DMS153 treated with DMSO at 0.1 percent for 48 hours (cell line): Measurements from ENCODE around the gene ARAF.
A peak's percentile ranks its signal among the peaks of the same experiment; 100 is the strongest.
"Not testable (repeated sequence)": the region's sequence is repeated elsewhere in the genome, so short reads cannot be mapped to it uniquely, and the experiment has no call there.

Experiments
- DNase-seq: peaks from one replicate; lab custom pipeline; 2025; ENCODE audit not compliant: unreplicated experiment; lab: John Stamatoyannopoulos, UW

ARAF gene

DNA sequence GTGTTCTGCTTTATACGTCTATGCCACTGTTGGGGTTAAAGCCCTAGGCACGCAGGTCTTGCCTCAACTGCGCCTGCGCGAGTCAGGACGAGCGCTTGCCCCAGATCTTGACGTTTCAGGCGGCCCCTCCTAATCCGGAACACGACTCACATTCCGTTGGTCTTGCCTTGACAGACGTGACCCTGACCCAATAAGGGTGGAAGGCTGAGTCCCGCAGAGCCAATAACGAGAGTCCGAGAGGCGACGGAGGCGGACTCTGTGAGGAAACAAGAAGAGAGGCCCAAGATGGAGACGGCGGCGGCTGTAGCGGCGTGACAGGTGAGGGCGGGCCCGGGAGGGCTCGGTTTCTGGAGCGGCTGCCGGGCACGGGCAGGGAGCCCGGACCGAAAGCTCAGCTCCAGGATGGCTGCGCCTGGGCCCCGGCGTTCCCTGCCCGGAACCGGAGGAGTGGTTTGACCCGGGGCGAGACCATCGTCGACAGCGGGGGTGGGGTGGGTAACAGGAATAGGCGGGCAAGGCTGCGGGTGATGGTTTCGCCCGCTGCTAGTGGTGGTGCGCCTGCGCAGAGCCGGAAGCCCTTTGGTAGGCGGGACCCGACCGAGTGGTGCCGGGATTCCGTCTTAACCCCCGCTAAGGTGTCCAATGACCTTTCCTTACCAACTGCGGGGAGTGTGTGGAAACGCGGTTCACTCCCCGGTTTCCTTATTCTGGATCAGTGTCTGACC, at the start of gene ARAF:
Gene ARAF (plus strand): TSS at position 272 of the 725 bp plus-strand sequence. CDS start 1,763 bp downstream, outside the sequence.
- DNase-seq = peak; percentile 54

DNA sequence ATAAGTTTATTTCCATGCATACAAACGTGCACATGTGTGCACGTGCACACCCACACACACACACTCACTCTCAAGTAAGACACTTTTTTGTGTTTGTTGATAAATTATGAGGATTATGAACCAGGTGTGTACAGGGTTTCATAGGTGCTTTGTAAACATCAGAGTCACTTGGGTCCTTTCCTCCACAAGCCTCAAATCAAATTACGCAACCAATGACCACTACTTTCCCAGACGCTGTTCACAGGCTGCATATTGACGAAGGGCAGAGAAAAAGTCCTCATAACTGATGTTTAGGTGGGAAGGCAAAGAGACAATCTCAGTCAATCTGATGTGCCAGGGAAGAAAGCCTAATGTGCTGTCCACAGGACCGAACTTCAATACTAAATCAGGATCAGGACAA, 48.6 kb upstream of the ARAF start:
- DNase-seq = not testable (repeated sequence)

DNA sequence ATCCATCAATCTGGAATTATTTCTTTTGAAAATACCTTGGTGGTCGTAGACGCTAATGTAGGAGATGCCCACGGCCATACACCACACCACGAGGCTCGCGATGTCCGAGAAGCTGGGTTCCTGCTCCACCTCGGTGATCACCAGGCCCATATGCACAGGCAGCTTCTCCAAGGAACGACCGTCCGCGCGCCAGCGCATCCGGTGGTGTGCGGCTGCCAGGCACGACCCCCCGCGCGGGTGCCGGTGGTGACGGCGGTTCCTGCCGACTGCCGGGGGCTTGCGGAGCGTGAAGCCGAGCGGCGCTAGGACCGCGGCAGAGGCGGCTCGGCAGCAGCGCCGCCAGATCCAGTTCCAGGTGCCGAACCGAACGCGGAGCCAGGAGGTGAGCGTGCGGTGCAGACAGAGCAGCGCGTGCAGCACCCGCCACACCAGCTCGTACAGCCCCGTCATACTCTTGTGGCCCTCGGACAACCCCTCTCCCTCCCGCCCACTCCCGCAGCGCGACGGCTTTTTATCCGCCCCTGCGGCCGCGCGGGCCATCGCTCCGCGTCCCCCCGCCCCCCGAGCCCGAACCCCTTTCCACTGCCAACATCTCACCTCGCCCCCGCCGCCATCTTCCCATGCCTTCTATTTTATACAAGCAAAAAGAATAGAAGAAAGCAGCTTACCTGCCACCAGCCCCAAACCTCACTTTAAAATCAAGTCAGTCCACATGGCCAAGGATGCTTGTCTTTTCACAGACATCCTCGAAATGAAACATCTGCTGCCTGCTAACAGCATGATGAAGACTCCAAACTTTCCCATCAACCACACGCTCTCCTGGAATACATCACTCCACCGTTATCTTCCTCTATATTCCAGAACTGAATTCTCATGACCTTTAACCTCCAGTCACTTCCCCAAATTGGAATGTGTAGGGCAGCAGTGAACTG, 47.7 kb upstream of the ARAF start:
- DNase-seq = not testable (repeated sequence)

DNA sequence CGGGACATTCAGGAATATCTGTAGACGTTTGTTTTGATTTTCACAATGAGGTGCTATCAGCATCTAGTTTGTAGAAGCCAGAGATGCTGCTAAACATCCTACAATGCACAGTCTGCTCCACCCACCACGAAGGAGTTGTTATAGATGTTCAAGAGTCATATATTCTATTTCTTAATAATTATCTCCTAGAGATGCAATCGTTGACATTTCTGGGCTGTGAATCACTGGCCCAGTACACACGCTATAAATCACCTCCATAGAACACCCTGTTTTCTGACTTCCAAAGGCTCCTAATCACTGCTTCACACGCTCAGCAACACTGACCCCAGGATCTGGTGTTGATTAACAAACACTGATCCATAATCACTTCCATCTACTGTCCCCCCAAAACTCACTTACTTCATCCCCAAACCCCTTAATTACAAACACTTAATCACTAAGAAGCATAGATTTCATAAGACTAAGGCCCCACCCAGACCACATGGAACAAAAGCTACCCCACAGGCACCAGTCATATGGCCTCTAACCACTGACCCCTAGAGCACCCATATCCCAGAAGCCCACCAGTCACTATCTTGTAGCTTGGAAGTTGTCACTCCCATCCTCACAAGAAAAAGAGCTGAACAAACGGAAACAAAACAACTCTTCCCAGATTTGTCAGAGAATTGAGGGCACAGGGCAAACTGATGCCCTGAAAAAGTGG, 46.3 kb upstream of the ARAF start:
- DNase-seq = no peak

DNA sequence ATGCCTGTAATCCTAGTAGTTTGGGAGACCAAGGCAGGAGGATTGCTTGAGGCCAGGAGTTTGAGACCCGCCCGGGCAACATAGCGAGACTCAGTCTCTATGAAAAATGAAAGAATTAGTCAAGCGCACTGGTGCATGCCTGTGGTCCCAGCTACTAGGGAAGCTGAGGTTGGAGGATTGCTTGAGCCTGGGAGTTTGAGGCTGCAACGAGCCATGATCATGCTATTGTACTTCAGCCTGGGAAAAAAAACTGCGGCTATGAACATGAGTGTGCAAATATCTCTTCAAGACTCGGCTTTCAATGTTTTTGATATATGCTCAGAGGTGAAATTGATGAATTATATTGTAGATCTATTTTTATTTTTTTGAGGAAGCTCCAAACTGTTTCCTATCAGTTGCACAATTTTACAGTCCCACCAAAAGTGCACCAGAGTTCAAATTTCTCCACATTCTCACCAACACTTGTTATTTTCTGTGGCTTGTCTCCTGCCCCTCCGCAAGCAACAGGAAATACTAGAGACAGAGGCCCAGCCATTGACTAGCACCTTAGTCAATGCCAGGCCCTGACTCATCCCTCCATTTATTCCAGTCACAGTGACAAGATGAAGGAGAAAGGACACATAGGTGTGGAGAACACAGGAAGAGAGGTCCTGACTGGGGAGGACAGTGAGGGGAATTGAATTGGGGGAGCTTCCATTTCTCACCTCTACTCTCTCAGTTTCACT, 44.9 kb upstream of the ARAF start:
- DNase-seq = no peak

DNA sequence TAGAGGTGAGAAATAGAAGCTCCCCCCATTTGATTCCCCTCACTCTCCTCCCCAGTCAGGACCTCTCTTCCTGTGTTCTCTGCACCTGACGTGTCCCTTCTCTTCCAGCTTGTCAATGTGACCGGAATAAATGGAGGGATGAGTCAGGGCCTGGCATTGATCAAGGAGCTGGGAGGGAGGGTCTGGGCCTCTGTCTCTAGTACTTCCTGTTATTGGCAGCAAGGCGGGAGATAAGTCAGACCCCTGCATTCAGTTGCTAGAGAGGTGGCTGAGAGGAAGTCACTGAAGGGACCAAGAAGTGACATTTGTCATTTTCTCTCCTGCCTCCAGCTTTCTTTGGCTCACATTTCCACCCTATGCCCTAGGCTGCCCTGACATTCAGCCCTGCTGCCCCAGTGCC, 42.9 kb upstream of the ARAF start:
- no peak for DNase-seq

DNA sequence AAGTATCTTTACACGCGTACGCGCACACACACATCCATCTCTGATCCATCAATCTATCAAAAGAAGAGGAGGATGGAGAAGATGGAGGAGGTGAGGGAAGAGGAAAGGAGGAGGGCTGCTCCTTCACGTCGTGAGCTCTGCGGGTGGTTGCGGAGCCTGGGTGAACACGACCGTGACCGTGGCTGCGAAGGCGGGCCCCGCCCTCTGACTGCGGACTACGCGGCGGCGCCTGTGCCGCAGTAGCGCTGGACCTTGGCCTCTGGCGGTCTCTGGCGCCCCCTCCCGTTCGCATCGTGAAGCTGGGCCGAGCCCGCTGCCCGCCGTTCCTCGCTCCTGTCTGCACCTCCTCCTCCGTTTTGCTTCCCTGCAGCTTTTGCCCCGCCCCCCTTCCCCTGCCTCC, 37.7 kb upstream of the ARAF start:
- DNase-seq = peak; percentile 36

DNA sequence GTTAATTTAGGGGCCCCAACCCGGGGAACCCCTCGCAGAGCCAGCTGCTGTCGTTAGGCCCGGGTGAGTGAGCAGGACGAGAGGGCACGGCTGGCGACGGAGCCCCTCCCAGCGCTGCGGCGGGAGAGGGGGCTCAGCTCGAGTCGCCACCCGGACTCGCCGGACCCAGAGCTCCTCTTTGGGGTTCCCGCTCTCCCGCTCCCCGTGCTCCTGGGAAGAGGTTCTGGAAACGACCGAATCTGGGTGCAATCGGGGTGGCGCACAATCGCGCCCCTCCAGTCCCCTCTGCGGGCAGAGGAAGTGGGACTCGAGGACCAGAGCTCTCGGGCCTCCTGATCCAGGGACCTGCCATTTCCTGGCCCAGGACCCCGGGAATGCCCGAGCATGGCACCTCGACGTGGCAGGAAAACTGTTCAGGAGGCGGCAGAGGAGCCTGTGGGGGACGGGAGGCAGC, 37.3 kb upstream of the ARAF start:
- no peak for DNase-seq

DNA sequence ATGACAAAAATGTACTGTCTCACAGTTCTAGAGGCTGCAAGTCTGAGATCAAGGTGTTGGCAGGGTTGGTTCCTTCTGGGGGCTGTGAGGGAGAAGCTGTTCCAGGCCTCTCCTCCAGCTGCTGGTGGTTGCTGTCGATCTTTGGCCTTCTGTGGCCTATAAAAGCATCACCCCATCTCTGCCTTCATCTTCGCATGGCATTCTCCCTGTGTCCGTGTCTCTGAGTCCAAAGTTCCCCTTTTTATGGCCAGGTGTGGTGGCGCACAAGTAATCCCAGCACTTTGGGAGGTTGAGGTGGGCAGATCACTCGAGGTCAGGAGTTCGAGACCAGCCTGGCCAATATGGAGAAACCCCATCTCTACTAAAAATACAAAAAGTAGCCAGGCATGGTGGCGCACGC, 31.5 kb upstream of the ARAF start:
- DNase-seq = no peak

DNA sequence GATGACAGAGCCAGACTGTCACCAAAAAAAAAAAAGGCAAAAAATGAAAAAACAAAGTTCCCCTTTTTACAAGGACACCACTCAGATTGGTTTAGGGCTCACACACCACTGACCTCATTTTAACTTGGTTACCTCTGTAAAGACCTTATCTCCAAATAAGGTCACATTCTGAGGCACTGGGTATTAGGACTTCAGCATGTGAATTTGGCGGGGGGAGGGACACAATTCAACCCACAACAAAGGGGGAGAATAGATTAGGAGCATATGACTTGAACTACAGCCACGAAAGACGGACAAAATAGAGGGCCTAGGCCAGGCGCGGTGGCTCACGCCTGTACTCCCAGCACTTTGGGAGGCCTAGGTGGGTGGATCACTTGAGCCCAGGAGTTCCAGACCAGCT, 31.0 kb upstream of the ARAF start:
- DNase-seq = no peak

DNA sequence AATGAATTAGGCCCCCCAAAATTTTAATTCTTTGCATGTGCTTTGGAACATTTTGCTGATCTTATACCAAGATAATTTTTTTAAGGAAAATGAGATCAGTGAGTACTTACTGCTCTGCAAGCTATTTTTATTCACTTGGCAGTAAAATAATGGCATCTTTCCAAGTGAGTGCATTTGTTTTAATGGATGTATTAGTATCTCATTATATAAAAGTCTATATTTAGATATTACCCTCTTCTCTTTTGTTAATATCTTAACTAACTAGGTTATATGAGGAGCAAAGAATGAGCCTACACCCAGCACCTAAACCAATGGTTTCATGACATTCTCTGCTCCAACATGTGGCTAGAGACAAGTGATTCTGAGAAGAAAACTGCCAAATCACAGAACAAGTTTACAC, 21.1 kb upstream of the ARAF start:
- DNase-seq = no peak

DNA sequence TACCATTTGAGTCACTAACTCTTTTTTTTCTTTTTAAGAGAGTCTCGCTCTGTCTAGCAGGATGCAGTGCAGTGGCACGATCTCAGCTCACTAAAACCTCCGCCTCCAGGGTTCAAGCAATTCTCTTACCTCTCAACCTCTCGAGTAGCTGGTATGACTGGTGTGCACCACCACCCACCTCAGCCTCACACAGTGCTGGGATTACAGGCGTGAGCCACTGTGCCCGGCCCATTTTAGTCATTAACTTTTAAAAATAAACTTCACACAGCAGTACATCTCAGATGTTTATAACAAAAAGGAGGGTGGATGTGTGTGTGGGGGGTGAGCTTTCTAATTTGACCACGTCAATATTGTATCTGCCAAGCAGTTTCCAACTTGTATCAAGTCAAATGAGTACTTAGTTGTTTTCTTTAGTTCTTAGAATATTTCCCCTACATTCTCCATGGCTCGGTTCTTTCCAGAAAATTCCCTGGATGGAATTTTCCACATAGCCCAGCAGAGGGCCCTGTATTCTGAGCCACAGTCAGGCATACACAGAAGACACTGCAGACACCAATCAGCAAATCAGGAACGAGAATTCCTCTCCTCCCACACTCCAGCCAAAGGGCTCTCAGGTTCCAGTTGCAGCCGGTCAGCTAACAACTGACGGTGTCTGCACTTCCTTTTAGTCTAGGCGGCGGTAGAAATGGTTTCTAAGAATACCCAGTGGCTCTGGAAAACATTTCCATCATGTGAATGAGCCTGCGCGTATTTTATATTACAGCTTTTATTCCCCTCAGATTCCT, 20.1 kb upstream of the ARAF start:
- DNase-seq = peak; percentile 52

DNA sequence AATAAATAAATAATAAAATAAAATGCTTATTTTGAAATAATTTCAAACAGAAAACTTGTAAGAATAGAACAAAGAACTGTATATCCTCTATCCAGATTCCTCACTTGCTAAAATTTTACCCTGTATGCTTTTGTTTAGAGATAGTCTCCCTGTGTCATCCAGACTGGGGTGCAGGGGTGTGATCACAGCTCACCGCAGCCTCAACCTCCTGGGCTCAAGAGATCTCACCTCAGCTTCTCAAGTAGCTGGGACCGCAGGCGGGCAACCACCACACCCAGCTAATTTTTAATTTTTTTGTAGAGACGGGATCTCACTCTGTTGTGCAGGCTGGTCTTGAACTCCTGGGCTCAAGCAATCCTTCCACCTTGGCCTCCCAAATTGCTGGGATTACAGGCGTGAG, 17.5 kb upstream of the ARAF start:
- DNase-seq = no peak

DNA sequence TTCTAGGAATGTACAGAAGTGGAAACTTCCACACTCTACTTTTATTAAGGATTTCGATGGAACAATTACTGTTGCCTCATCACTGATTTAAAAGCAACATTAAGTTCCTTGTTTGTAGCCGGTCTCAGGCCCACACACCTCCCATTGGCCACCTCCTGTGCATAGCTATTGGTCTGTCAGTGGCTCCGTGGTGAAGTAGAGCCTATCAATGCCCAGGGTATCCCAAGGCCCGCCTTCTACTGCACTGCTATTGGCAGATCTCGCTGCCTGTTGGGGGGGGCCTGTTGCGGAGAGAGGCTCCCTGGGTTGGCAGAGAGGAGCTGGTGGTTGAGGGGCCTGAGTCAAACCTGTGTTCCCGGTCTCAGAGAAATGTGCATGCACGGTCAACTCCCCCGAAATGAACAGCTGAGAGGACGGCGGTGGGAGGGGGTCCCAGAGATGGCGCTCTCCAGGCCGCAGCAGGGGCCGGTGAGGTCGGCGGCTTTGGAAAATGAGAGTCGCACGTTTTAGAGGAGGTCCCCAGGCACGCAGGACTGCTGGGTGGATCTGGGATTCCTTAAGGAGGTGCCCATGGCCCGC, 4.9 kb upstream of the ARAF start:
- DNase-seq = peak; percentile 68

DNA sequence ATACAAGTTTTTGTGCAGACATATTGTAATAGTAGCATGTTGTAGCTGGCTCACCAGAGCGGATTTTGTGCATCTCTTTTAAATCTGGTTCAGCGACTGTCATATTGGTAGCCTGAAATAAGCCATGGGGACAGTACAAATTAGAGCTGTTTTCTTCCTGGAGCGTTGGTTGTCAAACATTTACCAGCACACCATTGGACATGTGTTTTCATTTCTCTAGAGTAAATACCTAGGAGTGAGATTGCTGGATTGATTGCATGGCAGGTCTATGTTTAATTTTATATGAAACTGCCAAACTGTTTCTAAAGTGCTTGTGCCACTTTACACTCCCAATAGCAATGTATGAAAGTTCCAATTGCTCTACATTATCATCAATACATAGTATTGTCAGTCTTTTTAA, 2.6 kb upstream of the ARAF start:
- no peak for DNase-seq

DNA sequence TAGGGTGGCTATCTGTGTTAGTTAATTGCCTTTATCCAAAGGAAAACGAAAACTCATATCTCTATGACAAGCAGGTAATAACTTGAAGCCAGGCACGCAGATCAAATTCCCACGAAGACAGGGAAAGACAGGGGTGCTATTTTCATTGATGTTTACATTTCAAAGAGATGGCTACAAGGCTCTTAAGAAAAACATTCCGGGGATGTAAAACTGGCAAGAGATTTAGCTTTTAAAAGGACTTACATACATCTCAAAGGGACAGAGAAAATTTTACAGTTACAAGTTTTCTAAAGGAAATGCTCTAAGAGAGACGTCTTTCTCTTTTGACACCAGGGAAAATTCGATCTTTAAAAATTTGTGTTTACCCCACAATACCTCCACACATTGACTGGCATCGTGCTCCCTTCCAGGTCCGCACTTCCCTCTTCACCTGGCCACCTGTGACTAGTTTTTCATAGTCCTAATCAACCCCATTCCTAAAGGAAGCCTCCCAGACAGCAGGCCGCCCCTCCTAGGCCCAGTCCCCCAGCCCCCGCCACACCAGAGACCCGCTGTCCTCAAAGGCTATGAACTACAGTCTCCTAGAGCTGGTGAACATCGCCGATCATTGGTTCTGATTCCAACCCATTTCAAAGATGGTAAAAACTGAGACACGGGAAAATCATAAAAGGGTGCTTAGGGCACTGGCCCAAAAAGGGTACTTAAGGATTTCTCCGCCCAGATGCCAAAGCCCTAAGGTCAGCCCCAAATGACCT, 649 bp upstream of the ARAF start:
- DNase-seq = no peak

DNA sequence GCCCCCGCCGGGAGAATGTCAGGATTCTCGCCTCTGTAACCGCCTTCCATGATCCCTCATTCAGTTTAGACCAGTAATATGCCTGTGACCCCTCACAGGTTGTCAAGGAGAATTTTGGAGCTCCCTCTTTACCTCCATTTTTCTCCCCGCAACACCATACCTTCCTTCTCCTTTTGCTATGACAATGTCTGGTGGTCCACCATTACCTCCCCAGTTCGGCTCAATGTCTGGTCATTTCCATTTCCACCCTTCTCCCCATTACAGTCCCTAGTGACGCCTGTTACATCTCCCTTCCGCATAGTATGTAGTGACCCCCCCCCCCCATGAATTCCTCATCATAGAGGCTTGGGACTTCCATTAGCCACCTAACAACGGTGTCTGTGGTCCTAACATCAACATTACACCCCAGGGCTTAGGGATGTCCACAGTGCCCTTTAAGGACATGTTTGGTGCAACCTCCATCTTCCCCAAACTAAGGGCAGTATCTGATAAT, 700 bp downstream of the ARAF start:
- DNase-seq = no peak

DNA sequence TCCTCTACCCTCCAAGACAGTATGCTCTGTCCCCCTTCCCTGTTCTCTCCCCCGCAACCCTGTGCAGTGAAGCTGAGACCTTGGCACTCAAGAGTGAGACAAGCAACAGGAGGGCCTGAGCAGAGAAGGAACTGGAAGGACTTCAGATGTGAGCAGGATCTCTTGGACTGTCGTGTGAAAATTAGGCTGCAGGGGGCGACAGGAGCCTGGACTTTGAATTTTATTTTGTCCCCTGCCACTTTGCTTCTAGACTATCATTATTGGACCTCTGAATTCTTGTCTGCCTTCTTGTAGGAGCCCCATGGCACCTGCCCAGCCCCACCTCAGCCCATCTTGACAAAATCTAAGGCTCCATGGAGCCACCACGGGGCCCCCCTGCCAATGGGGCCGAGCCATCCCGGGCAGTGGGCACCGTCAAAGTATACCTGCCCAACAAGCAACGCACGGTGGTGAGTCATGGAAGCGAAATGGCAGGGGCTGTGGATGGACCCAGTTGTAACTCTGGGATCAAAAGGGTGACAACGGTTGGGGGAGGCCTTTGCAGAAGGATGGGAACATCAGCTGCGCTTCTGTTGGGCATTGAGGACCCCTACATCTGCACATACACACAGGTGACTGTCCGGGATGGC, 1.7 kb downstream of the ARAF start:
- no peak for DNase-seq
